Measurements from ENCODE around the gene PUS1. TPM values are rescaled to one million over a fixed set of nuclear protein-coding genes. Genes with fewer than 3 reads are reported as not detected.
"Not testable (repeated sequence)": the region's sequence is repeated elsewhere in the genome, so short reads cannot be mapped to it uniquely, and the experiment has no call there.

Gene PUS1
- total RNA-seq, 2 experiments from 2014 or later = 37.7 to 38.8 TPM

DNA sequence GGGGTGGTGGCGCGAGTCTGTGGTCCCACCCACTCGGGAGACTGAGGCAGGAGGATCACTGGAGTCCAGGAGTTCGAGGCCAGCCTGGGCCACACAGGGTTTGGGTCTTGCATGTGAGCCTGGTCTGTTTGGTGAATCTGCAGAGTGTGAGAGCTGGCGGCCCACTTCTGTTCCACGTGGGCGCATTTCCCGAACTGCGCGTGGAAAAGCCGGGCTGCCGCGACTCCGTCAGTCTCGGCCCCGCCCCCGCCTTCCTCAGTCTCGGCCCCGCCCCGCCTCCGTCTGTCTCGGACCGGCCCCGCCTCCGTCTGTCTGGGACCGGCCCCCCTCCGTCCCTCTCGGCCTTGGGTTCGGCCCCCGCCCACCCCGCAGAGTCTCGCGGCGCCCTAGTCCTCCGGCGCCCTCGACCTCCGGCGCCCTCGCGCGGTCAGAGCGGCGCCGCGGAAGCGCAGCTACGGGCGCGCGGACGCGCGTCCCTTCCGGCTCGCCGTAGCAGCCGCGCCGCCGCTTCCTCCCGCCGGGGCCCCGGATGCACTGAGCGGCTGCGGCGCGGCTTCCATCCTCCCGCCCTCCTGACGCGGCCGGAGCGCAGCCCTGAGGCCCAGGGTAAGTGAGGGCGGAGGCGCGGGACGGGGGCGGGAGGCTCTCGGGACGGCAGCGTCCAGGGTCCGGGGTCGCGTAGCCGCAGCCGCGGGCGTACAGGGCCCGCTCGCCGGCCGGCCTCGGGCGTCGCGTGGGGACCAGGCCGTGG is 20.5 kb downstream of the PUS1 start, which contains the start of gene EP400:
TSS of gene EP400 (plus strand) at position 512 of the 751 bp plus-strand sequence. CDS start 10,678 bp downstream, outside the sequence.
- Mint-ChIP-seq H3K27ac (peak within 1 kb of the TSS; percentile 87), H3K4me1 (ENCODE audit: low read depth) (peaks cover 42% of the 10 kb centered on the region), H3K9me3 (no peaks in the 10 kb centered on the region), H3K4me3 (peak within 1 kb of the TSS; percentile 91), H3K36me3 (ENCODE audit: low read depth) (peaks cover 7% of the 10 kb centered on the region), H3K27me3 (ENCODE audit: low read depth) (no peaks in the 10 kb centered on the region)
- CTCF ChIA-PET = no interaction called here
- intact Hi-C loops (cut with micrococcal nuclease) = loop anchor here (1.0 to 10.0 kb wide), 9 partner anchors 20 to 1078 kb away; partner anchors contain the start of genes DDX51, NOC4L, PUS1 and SFSWAP
- DNase-seq = peak; percentile 94

DNA sequence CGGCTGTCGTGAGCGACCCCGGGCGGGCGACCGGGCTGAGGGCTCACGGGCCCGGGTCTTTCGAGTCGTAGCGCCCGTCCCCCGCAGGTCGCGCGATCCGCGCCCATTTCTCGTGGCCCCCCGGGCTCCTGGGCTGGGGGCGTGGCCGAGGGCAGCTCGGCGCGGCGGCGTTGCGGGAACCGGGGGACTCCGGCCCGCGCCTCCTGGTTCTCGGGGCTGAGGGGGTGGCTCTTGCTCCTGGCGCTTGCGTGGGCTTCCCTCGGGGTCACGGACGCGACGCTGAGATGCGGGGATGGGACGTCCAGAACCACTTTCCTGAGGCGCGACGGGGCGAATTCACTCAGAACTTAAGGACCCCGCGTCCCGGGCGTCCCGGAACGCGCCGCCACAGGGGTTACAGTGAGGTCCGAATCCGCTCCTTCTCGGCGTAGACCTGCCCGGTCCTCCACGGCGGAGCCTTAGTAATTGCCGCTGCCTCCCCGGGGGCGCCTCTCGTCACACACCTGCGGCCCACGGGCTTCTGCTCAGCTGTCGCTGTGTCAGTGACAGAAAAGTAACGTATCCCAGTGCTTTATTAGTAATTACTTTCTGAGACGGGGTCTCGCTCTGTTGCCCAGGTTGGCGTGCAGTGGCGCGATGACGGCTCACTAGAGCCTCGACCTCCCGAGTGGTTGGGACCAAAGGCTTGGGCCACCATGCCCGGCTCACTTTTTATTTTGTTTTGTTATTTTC is 21.3 kb downstream of the PUS1 start:
- intact Hi-C loops (cut with micrococcal nuclease) = loop anchor here (10.0 kb wide), 1 partner anchor 194 kb away; the partner anchor contains the start of genes DDX51 and NOC4L
- peak overlapping the region; percentile 87 for H3K27ac Mint-ChIP-seq
- H3K36me3 Mint-ChIP-seq (ENCODE audit: low read depth) = peaks cover 2% of the 10 kb centered on the region
- H3K9me3 Mint-ChIP-seq = no peaks in the 10 kb centered on the region
- H3K4me1 Mint-ChIP-seq (ENCODE audit: low read depth) = peaks cover 46% of the 10 kb centered on the region
- DNase-seq = peak; percentile 46
- CTCF ChIA-PET = no interaction called here
- H3K27me3 Mint-ChIP-seq (ENCODE audit: low read depth) = no peaks in the 10 kb centered on the region
- peak overlapping the region; percentile 91 for H3K4me3 Mint-ChIP-seq

DNA sequence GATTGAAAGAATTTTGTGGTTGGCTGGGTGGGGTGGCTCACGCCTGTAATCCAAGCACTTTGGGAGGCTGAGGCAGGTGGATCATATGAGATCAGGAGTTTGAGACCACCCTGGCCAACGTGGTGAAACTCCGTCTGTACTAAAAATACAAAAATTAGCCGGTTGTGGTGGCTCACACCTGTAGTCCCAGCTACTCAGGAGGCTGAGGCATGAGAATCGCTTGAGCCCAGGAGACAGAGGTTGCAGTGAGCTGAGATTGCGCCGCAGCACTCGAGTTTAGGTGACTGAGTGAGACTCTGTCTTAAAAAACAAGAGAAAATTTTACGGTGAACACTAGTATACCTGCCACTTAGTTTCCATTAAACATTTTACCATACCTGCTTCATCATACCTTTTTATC is 24.7 kb downstream of the PUS1 start:
- CTCF ChIA-PET; H3K27ac Mint-ChIP-seq; H3K36me3 Mint-ChIP-seq (ENCODE audit: low read depth); H3K9me3 Mint-ChIP-seq; H3K27me3 Mint-ChIP-seq (ENCODE audit: low read depth); H3K4me3 Mint-ChIP-seq; DNase-seq: not testable (repeated sequence)
- H3K4me1 Mint-ChIP-seq (ENCODE audit: low read depth) = peaks cover 58% of the 10 kb centered on the region
- intact Hi-C loops (cut with micrococcal nuclease) = loop anchor here (10.0 kb wide), 1 partner anchor 191 kb away; the partner anchor contains the start of genes DDX51 and NOC4L

DNA sequence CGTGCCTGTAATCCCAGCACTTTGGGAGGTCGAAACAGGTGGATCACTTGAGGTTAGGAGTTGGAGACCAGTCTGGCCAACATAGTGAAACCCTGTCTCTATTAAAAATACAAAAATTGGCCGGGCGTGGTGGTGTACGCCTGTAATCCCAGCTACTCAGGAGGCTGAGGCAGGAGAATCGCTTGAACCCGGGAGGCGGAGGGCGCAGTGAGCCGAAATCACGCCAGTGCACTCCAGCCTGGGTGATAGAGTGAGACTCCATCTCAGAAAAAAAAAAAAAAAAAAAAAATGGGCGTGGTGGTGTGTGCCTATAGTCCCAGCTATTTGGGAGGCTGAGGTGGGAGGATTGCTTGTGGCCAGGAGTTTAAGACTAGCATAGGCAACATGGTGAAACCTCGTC is 25.4 kb downstream of the PUS1 start:
- not testable (repeated sequence) for H3K9me3 Mint-ChIP-seq; H3K27me3 Mint-ChIP-seq (ENCODE audit: low read depth); H3K27ac Mint-ChIP-seq; DNase-seq; H3K36me3 Mint-ChIP-seq (ENCODE audit: low read depth); H3K4me3 Mint-ChIP-seq
- intact Hi-C loops (cut with micrococcal nuclease) = loop anchor here (10.0 kb wide), 1 partner anchor 190 kb away; the partner anchor contains the start of genes DDX51 and NOC4L
- peaks cover 60% of the 10 kb centered on the region for H3K4me1 Mint-ChIP-seq (ENCODE audit: low read depth)
- CTCF ChIA-PET = interaction anchor here (0.6 to 0.7 kb wide), 2 partner anchors 9 to 148 kb away, joined by 3 to 4 read pairs; no protein-coding TSS in a partner anchor

DNA sequence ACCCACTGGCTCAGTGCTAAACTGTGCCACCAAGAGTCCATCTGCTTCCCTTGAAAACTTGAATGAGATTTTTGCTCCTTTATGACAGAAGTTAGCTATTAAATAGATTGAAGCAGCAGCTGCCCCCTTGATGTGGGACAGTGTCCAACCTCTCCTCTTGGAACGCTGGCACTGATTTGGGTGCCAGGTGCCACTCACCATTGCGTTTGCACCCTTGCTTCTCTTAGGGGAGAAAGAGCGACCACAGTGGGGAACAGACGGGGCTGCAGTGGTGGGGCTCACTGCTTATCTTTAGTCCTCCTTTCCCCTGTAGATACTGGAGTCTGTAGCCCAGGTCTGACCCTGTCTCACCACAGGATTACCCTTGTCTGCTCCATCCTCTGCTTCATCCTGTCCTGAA is 30.0 kb downstream of the PUS1 start:
- Mint-ChIP-seq H3K27me3 (ENCODE audit: low read depth) (no peaks in the 10 kb centered on the region), H3K36me3 (ENCODE audit: low read depth) (peaks cover 16% of the 10 kb centered on the region), H3K27ac (peak overlapping the region; percentile 46), H3K4me3 (no peak overlapping the region), H3K9me3 (no peaks in the 10 kb centered on the region), H3K4me1 (ENCODE audit: low read depth) (peaks cover 60% of the 10 kb centered on the region)
- no peak for DNase-seq
- CTCF ChIA-PET = no interaction called here
- intact Hi-C loops (cut with micrococcal nuclease) = loop anchor here (10.0 kb wide), 1 partner anchor 186 kb away; the partner anchor contains the start of genes DDX51 and NOC4L

DNA sequence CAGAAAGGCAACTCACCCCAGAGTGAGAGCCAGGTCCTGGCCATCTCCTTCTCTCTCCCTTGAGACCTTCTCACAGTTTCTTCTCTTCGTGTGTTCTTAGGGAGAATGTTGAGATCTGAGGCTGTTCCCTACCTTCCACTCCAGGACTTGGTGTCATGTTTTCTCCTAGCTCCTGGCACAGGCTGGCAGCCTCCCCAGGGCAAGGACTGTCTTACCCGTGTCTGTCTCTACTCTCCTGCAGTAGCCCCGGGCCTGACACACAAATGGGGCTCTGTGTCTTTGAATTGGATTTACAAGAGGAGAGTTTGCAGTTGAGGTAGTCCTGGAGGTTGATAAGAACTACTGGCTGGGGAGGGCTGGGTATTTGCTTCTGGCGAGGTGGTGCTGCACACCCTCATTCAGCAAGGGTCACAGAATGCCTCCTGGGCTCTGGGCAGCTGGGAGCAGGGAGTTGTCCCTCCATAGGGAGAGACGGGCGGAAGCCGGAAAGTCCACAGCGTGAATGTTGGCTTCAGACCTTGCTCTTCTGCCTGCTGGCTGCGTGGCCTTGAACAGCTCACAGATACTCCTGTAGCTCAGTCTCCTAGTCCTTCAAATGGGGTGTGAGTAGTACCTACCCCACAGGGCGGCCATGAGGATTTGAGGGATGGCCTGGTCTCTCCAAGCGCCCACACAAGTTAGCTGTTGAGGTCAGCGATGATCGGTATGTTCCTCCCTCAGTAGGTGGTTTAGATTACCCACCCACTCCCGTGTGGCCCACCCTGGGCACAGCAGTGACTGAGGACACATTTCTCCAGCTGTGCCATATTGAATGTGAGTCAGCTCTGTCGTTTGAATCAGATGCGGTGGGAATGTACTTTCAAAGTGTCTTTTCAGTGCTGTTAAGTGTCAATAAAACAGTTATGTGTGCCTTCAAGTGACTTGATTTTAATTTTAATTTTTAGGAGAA is 30.8 kb downstream of the PUS1 start:
- H3K27ac Mint-ChIP-seq = peak overlapping the region; percentile 46
- DNase-seq = no peak
- CTCF ChIA-PET = interaction anchor here (0.7 kb wide), 1 partner anchor 24 kb away, joined by 3 read pairs; no protein-coding TSS in a partner anchor
- H3K9me3 Mint-ChIP-seq = no peaks in the 10 kb centered on the region
- no peak overlapping the region for H3K4me3 Mint-ChIP-seq
- intact Hi-C loops (cut with micrococcal nuclease) = loop anchor here (10.0 kb wide), 1 partner anchor 185 kb away; the partner anchor contains the start of genes DDX51 and NOC4L
- H3K4me1 Mint-ChIP-seq (ENCODE audit: low read depth) = peaks cover 61% of the 10 kb centered on the region
- H3K36me3 Mint-ChIP-seq (ENCODE audit: low read depth) = peaks cover 16% of the 10 kb centered on the region
- H3K27me3 Mint-ChIP-seq (ENCODE audit: low read depth) = no peaks in the 10 kb centered on the region

DNA sequence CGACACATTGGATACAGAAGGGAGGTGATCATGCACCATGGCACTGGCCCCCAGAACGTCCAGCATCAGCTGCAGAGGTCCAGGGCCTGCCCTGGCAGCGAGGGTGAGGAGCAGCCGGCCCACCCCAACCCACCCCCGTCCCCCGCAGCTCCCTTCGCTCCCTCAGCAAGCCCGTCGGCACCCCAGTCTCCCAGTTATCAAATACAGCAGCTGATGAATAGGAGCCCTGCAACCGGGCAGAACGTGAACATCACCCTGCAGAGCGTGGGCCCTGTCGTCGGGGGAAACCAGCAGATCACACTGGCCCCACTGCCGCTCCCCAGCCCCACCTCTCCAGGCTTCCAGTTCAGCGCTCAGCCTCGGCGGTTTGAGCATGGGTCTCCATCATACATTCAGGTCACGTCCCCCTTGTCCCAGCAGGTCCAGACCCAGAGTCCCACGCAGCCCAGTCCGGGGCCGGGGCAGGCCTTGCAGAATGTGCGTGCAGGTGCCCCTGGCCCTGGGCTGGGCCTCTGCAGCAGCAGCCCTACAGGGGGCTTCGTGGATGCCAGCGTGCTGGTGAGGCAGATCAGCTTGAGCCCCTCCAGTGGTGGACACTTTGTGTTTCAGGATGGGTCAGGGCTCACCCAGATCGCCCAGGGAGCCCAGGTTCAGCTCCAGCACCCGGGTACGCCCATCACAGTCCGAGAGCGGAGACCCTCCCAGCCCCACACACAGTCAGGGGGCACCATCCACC is 31.7 kb downstream of the PUS1 start:
- intact Hi-C loops (cut with micrococcal nuclease); H3K9me3 Mint-ChIP-seq; H3K27me3 Mint-ChIP-seq (ENCODE audit: low read depth); H3K4me3 Mint-ChIP-seq; H3K27ac Mint-ChIP-seq; DNase-seq: not testable (repeated sequence)
- Mint-ChIP-seq H3K36me3 (ENCODE audit: low read depth) (peaks cover 15% of the 10 kb centered on the region), H3K4me1 (ENCODE audit: low read depth) (peaks cover 63% of the 10 kb centered on the region)
- CTCF ChIA-PET = interaction anchor here (0.7 kb wide), 1 partner anchor 25 kb away, joined by 3 read pairs; no protein-coding TSS in a partner anchor

DNA sequence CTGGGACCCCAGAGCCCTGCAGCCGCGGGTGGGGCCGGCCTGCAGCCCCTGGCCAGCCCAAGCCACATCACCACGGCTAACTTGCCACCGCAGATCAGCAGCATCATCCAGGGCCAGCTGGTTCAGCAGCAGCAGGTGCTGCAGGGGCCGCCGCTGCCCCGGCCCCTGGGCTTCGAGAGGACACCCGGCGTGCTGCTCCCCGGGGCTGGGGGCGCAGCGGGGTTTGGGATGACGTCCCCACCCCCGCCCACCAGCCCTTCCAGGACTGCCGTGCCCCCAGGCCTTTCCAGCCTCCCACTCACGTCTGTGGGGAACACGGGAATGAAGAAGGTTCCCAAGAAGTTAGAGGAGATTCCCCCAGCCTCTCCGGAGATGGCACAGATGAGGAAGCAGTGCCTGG is 32.3 kb downstream of the PUS1 start:
- H3K27me3 Mint-ChIP-seq (ENCODE audit: low read depth); H3K9me3 Mint-ChIP-seq: not testable (repeated sequence)

DNA sequence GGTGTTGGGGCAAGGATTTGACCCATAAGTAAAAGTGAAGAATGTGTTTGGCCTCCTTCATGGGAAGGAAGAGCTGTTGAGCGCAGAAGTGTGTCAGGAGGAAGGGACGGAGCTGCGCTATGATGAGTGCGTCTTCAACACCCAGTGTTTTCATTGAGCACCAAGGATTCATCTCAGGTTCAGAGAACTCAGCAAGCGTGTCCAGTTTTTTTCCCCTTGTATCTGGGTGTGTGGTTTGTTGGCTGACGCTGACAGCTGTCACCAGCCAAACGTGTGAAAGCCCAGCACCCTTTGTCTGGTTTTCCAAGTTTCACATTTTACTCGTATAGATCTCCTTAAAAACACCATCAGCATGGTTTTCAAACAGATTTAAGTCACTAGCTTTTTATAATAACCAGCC is 33.0 kb downstream of the PUS1 start:
- intact Hi-C loops (cut with micrococcal nuclease) = no loop called here
- Mint-ChIP-seq H3K27ac (peak overlapping the region; percentile 17), H3K36me3 (ENCODE audit: low read depth) (peaks cover 14% of the 10 kb centered on the region), H3K27me3 (ENCODE audit: low read depth) (no peaks in the 10 kb centered on the region), H3K9me3 (no peaks in the 10 kb centered on the region), H3K4me1 (ENCODE audit: low read depth) (peaks cover 53% of the 10 kb centered on the region), H3K4me3 (no peak overlapping the region)
- CTCF ChIA-PET = no interaction called here
- DNase-seq = no peak

More for the DNA sequence above, 32.3 kb downstream of the PUS1 start:
- intact Hi-C loops (cut with micrococcal nuclease); H3K4me3 Mint-ChIP-seq; DNase-seq; CTCF ChIA-PET; H3K27ac Mint-ChIP-seq: not testable (repeated sequence)
- H3K4me1 Mint-ChIP-seq (ENCODE audit: low read depth) = peaks cover 57% of the 10 kb centered on the region
- H3K36me3 Mint-ChIP-seq (ENCODE audit: low read depth) = peaks cover 14% of the 10 kb centered on the region

DNA sequence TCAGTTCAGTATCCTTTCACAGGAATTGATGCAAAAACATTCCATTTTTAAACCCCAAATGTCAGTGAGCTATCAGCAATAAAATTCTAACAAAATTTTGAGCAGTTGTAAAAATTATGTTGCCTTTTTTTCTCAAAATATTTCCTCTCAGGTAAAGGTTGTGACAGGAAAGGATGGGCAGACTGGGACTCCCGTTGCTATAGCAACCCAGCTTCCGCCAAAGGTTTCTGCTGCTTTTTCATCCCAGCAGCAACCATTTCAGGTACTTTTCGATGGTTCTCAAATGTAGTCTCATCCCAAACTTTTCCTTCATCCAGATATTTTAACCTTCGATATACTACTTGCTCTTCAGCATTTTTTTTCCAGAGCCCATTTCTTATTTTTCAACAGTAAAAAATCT is 34.3 kb downstream of the PUS1 start:
- H3K27ac Mint-ChIP-seq = peak overlapping the region; percentile 41
- peaks cover 52% of the 10 kb centered on the region for H3K4me1 Mint-ChIP-seq (ENCODE audit: low read depth)
- peaks cover 14% of the 10 kb centered on the region for H3K36me3 Mint-ChIP-seq (ENCODE audit: low read depth)
- no peaks in the 10 kb centered on the region for H3K9me3 Mint-ChIP-seq
- DNase-seq = peak; percentile 28
- H3K27me3 Mint-ChIP-seq (ENCODE audit: low read depth) = no peaks in the 10 kb centered on the region
- CTCF ChIA-PET = interaction anchor here (0.6 kb wide), 1 partner anchor 9 kb away, joined by 3 read pairs; no protein-coding TSS in a partner anchor
- H3K4me3 Mint-ChIP-seq = no peak overlapping the region
- intact Hi-C loops (cut with micrococcal nuclease) = no loop called here

DNA sequence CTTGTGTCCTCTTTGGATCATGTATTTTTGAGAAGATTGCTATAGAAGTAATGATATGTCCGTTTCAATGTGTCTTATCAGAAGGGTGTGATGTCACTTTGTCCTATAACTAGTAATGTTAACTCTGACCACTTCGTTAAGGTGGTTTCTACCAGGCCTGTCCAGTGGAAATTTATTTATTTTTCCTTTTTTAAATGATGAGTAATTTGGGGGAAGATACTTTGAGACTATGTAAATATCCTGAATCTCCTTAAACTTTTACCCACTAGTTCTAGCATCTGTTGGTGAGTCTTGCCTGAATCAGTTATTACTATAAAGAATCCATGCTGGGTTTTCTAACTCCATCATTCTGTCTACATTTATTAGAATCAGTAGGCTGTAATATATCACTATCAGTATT is 36.0 kb downstream of the PUS1 start:
- no peak overlapping the region for H3K27ac Mint-ChIP-seq
- CTCF ChIA-PET = no interaction called here
- intact Hi-C loops (cut with micrococcal nuclease) = no loop called here
- peaks cover 52% of the 10 kb centered on the region for H3K4me1 Mint-ChIP-seq (ENCODE audit: low read depth)
- H3K27me3 Mint-ChIP-seq (ENCODE audit: low read depth) = no peaks in the 10 kb centered on the region
- no peaks in the 10 kb centered on the region for H3K9me3 Mint-ChIP-seq
- no peak for DNase-seq
- H3K4me3 Mint-ChIP-seq = no peak overlapping the region
- peaks cover 15% of the 10 kb centered on the region for H3K36me3 Mint-ChIP-seq (ENCODE audit: low read depth)

Data from activated naive CD4-positive, alpha-beta T cell treated with anti-CD3 and anti-CD28 coated beads for 36 hours (primary cell).